Mucosa of descending colon (tissue), 3 donors: ENCODE data around the gene NSUN7. TPM values are rescaled to one million over a fixed set of nuclear protein-coding genes. Genes with fewer than 3 reads are reported as not detected.

Source experiments
- ATAC-seq: fragments of 200-7000 bp; cut with Tn5 transposase; one replicate; pipeline ENCODE4 v1.9.1; 2020; ENCODE audit warnings: mild to moderate bottlenecking, moderate library complexity
- DNase-seq, 3 donors: peaks; one replicate each; pipeline ENCODE4 v3.0.0-alpha.2; 2020
- H3K36me3 ChIP-seq: fragments of 200-600 bp; one replicate; pipeline ENCODE4 v1.8.0; 2021; ENCODE audit warnings: low read depth, mild to moderate bottlenecking
- H3K4me1 ChIP-seq: fragments of 200-600 bp; one replicate; pipeline ENCODE4 v1.8.0; 2021; ENCODE audit warnings: low read depth, mild to moderate bottlenecking
- H3K4me3 ChIP-seq: fragments of 200-600 bp; one replicate; pipeline ENCODE4 v1.8.0; 2021; ENCODE audit warnings: mild to moderate bottlenecking
- H3K9me3 ChIP-seq: fragments of 200-600 bp; one replicate; pipeline ENCODE4 v1.8.0; 2021; ENCODE audit warnings: mild to moderate bottlenecking
- intact Hi-C, 2 donors: fragments of 100-400 bp; cut with DNase I in 1 of 2; cut with micrococcal nuclease in 1 of 2; formaldehyde crosslinking; loops; one replicate each; pipeline versions ENCODE4 v1.11.0 to v1.11.1; 2022; cut with DNase I, micrococcal nuclease
- total RNA-seq, 3 donors: library from RNA; stranded (reverse); fragmentation: NEBNext Ultra II Directional in 2 of 3; extraction: Animal tissue kit (Norgen Biotek cat#: 25700) in 2 of 3; gene quantifications; one replicate each; pipeline versions ENCODE4 v1.2.1 to v1.2.4, GENCODE V29; 2021 to 2023
- TF ChIP-seq, protein P1 (sequence below): fragments of 200-600 bp; IDR thresholded peaks from one replicate; pipeline ENCODE4 v1.8.0; 2022; ENCODE audit warnings: antibody characterized with exemption, mild to moderate bottlenecking
- donor health status: DM: no; HTN: no; CAD: no; lungs with moderate emphysema.
- donor health status: DM: no; HTN: no; CAD: no.
- donor health status: DM: no; HTN: yes; CAD: no.

The NSUN7 gene
- total RNA-seq, 3 donors from 2014 or later = 5.6 to 18.1 (median 11.7) TPM

DNA sequence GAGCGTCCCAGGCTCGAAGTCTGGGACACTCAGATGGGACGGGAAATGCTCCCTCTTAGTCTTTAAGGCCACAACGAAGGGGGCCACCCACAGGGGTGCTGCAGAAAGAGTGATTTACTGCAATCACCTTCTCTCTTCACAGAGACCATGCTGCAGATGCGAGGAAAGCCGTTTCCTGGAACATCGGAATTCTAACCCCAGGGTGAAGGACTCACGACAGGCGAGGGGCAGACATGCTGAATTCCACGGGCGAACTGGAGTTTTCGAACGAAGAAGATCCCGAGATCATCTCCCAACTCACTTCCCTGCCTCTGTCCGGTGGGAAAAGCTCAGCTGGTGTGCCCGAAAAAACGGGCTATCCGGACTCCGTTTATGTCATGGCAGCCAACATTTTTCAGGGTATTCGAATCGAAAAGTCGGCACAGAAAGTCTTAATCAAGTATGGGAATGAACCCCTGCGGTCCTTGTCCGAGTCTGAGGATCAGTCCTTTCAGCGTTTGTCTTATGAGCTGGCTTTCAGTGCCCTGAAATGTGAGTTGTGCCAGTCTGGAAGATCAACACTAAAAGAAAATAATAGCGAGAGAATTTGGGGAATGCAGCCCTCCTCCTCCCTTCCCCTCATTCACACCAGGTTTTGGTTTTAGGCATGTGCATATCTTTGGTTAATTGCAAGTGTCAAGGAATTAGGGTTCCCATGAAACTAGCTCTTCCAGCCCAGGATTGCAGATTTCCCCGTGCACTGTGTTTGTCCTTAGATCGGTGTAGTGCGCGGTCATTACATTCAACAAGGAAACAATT, 905 bp downstream of the NSUN7 start:
- TF ChIP-seq, protein P1, sequence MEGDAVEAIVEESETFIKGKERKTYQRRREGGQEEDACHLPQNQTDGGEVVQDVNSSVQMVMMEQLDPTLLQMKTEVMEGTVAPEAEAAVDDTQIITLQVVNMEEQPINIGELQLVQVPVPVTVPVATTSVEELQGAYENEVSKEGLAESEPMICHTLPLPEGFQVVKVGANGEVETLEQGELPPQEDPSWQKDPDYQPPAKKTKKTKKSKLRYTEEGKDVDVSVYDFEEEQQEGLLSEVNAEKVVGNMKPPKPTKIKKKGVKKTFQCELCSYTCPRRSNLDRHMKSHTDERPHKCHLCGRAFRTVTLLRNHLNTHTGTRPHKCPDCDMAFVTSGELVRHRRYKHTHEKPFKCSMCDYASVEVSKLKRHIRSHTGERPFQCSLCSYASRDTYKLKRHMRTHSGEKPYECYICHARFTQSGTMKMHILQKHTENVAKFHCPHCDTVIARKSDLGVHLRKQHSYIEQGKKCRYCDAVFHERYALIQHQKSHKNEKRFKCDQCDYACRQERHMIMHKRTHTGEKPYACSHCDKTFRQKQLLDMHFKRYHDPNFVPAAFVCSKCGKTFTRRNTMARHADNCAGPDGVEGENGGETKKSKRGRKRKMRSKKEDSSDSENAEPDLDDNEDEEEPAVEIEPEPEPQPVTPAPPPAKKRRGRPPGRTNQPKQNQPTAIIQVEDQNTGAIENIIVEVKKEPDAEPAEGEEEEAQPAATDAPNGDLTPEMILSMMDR = no peak
- intact Hi-C loops = no loop called here
- Histone ChIP-seq H3K4me1 (no peaks in the 10 kb centered on the region), H3K9me3 (no peaks in the 10 kb centered on the region), H3K36me3 (no peaks in the 10 kb centered on the region), H3K4me3 (peak overlapping the region; percentile 33)
- ATAC-seq (peak; percentile 53), DNase-seq (peak in 2 of 3 donors; percentile 47 to 54)

DNA sequence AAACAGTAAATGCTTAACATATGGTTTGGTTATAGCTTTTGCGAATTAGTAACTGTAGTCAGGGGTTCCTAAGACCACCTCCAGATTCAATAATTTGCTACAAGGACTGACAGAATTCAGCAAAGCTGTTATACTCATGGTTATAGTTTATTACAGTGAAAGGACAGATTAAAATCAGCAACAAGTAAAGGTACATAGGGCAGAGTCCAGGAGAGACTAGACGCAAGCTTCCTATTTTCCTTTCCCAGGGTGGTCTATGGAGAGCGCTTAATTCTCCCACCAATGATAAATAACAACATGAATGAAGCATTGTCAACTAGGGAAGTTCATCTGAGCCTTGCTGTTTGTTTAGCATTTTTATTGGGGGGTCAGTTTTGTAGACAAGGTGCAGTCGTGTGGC, 5.9 kb downstream of the NSUN7 start:
- TF ChIP-seq, protein P1 = no peak
- no peaks in the 10 kb centered on the region for H3K9me3 ChIP-seq
- peak; percentile 56 for ATAC-seq

DNA sequence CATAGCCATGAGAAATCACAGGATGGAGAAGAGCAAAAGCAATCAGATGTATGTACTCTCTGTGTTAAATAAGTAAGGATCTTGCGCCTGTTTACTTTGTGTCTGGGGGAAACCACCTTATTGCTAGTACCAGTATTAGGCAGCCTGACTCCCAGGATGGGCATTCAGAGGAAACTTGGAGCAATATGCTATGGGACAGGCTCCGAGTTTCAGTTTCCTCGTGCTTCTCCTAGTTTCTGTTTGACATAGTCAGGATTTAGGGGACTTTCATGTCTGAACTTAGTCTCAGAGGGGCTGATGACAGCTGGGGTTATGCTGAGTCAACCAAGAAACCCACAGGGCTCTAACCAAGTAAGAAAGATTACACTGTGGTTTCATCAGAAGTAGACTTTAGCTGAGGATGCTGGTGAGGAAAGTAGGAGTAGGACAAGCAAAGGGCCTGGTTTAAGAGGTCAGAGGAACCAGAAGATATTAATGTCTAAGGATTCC, 13.5 kb downstream of the NSUN7 start:
- Histone ChIP-seq H3K9me3 (no peaks in the 10 kb centered on the region), H3K4me1 (no peaks in the 10 kb centered on the region)
- ATAC-seq = peak; percentile 17

More for the DNA sequence above, 5.9 kb downstream of the NSUN7 start:
- Histone ChIP-seq H3K4me1 (no peaks in the 10 kb centered on the region), H3K4me3 (no peak overlapping the region), H3K36me3 (no peaks in the 10 kb centered on the region)
- no peak for DNase-seq
- intact Hi-C loops = no loop called here

DNA sequence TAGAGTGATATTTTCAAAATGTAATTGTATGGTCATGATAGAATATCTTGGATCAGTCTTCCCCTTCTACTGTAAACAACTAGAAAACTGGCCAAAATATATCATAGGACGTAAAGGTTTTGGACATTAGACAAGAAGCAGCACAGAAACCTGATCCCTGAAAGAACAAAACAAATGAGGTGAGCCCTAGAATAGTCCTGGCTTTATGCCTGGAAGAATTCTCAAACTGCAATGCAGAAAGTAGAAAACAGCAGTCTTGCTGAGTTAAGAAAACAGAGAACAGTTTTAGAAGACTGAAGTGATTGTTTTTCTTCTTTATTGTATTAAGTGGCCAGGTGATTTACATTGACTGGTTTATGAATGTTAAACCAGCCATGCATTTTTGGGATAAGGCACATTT, 19.5 kb downstream of the NSUN7 start:
- intact Hi-C loops = no loop called here

More for the DNA sequence above, 13.5 kb downstream of the NSUN7 start:
- H3K4me3 ChIP-seq = no peak overlapping the region
- DNase-seq = peak in 1 of 3 donors; percentile 10
- H3K36me3 ChIP-seq = no peaks in the 10 kb centered on the region
- intact Hi-C loops = no loop called here
- TF ChIP-seq, protein P1 = no peak

DNA sequence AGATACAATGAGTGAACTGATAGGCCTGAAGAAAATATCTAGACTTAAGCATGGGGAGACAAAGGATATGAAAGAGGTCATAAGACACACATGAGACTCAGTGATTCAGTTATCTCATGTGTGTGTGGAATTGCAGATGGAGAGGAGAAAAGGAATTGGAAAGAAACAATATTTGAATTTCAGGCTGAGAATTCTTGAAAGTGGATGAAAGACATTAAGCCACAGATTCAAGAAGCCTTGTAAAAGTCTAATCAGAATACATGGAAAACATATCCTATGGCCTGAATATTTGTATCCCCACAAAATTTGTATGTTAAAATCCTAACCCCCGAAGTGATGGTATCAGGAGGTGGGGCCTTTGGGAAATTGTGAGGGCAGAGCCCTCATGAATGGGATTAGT, 28.3 kb downstream of the NSUN7 start:
- TF ChIP-seq, protein P1 = no peak
- DNase-seq (no peak), ATAC-seq (no peak)
- intact Hi-C loops = no loop called here
- Histone ChIP-seq H3K4me3 (no peak overlapping the region), H3K9me3 (no peaks in the 10 kb centered on the region), H3K36me3 (no peaks in the 10 kb centered on the region), H3K4me1 (no peaks in the 10 kb centered on the region)

More for the DNA sequence above, 19.5 kb downstream of the NSUN7 start:
- DNase-seq (no peak), ATAC-seq (no peak)
- Histone ChIP-seq H3K9me3 (no peaks in the 10 kb centered on the region), H3K36me3 (no peaks in the 10 kb centered on the region), H3K4me1 (no peaks in the 10 kb centered on the region), H3K4me3 (no peak overlapping the region)
- TF ChIP-seq, protein P1 = no peak
